Measurements from ENCODE around the gene SRP14. TPM values are rescaled to one million over a fixed set of nuclear protein-coding genes. Genes with fewer than 3 reads are reported as not detected.

Gene SRP14
- polyA plus RNA-seq, 4 donors, result 261 to 329 (median 300) TPM

- no peaks in the 10 kb centered on the region for H3K9me3 ChIP-seq (ENCODE audit: control insufficient read depth in 2 of 2, insufficient read depth in 1 of 2, low read depth in 1 of 2, low read length in 1 of 2)
- H3K4me1 ChIP-seq (ENCODE audit: control insufficient read depth in 3 of 3, insufficient read depth in 2 of 3, low read depth in 1 of 3, low read length in 2 of 3), result peaks cover 14 to 47% (median 18%) of the 10 kb centered on the region in 3 donors
- H3K4me3 ChIP-seq (ENCODE audit: low read depth in 1 of 3, low read length in 3 of 3), result no peak overlapping the region
- no peak for DNase-seq
- peak overlapping the region in 1 of 3 donors; percentile 67 for H3K27ac ChIP-seq (ENCODE audit: low read depth in 1 of 3, low read length in 2 of 3)
- WGBS, 3 donors, result 74 to 86% (median 85%) methylated on average over 14 of the region's 14 CpGs
- no peak for FAIRE-seq
- H3K36me3 ChIP-seq (ENCODE audit: control insufficient read depth in 3 of 3, insufficient read depth in 2 of 3, low read depth in 1 of 3, low read length in 3 of 3), result peaks cover 0 to 14% (median 0%) of the 10 kb centered on the region in 3 donors
- H3K27me3 ChIP-seq (ENCODE audit: control insufficient read depth in 3 of 3, insufficient read depth in 3 of 3, low read length in 3 of 3), result no peaks in the 10 kb centered on the region
Measured at GRCh38 chr15:40055576-40056293, 16.8 kb upstream of the SRP14 start.

GRCh38 chr15:40054855-40055575, 16.0 kb upstream of the SRP14 start:
- Histone ChIP-seq H3K4me3 (ENCODE audit: low read depth in 1 of 3, low read length in 3 of 3) (no peak overlapping the region), H3K27me3 (ENCODE audit: control insufficient read depth in 3 of 3, insufficient read depth in 3 of 3, low read length in 3 of 3) (no peaks in the 10 kb centered on the region), H3K36me3 (ENCODE audit: control insufficient read depth in 3 of 3, insufficient read depth in 2 of 3, low read depth in 1 of 3, low read length in 3 of 3) (peaks cover 0 to 16% (median 0%) of the 10 kb centered on the region in 3 donors), H3K27ac (ENCODE audit: low read depth in 1 of 3, low read length in 2 of 3) (peak overlapping the region in 2 of 3 donors; percentile 17 to 67), H3K4me1 (ENCODE audit: control insufficient read depth in 3 of 3, insufficient read depth in 2 of 3, low read depth in 1 of 3, low read length in 2 of 3) (peaks cover 14 to 50% (median 18%) of the 10 kb centered on the region in 3 donors), H3K9me3 (ENCODE audit: control insufficient read depth in 2 of 2, insufficient read depth in 1 of 2, low read depth in 1 of 2, low read length in 1 of 2) (no peaks in the 10 kb centered on the region)
- DNase-seq (peak in 1 of 2 donors; percentile 62), FAIRE-seq (no peak)
- WGBS, 3 donors, result 20 to 35% (median 31%) methylated on average over 6 of the region's 6 CpGs

GRCh38 chr15:40054605-40054854, 15.5 kb upstream of the SRP14 start:
- 59 to 76% (median 74%) methylated on average over 3 of the region's 3 CpGs for WGBS, 3 donors
- H3K4me1 ChIP-seq (ENCODE audit: control insufficient read depth in 3 of 3, insufficient read depth in 2 of 3, low read depth in 1 of 3, low read length in 2 of 3), result peaks cover 14 to 50% (median 18%) of the 10 kb centered on the region in 3 donors
- no peak overlapping the region for H3K4me3 ChIP-seq (ENCODE audit: low read depth in 1 of 3, low read length in 3 of 3)
- H3K27ac ChIP-seq (ENCODE audit: low read depth in 1 of 3, low read length in 2 of 3), result peak overlapping the region in 1 of 3 donors; percentile 40
- no peaks in the 10 kb centered on the region for H3K9me3 ChIP-seq (ENCODE audit: control insufficient read depth in 2 of 2, insufficient read depth in 1 of 2, low read depth in 1 of 2, low read length in 1 of 2)
- FAIRE-seq (no peak), DNase-seq (no peak)
- H3K27me3 ChIP-seq (ENCODE audit: control insufficient read depth in 3 of 3, insufficient read depth in 3 of 3, low read length in 3 of 3), result no peaks in the 10 kb centered on the region
- H3K36me3 ChIP-seq (ENCODE audit: control insufficient read depth in 3 of 3, insufficient read depth in 2 of 3, low read depth in 1 of 3, low read length in 3 of 3), result peaks cover 0 to 20% (median 0%) of the 10 kb centered on the region in 3 donors

- Histone ChIP-seq H3K27ac (ENCODE audit: low read depth in 1 of 3, low read length in 2 of 3) (peak overlapping the region in 2 of 3 donors; percentile 40 to 93), H3K36me3 (ENCODE audit: control insufficient read depth in 3 of 3, insufficient read depth in 2 of 3, low read depth in 1 of 3, low read length in 3 of 3) (peaks cover 0 to 20% (median 0%) of the 10 kb centered on the region in 3 donors), H3K4me3 (ENCODE audit: low read depth in 1 of 3, low read length in 3 of 3) (no peak overlapping the region), H3K9me3 (ENCODE audit: control insufficient read depth in 2 of 2, insufficient read depth in 1 of 2, low read depth in 1 of 2, low read length in 1 of 2) (no peaks in the 10 kb centered on the region), H3K27me3 (ENCODE audit: control insufficient read depth in 3 of 3, insufficient read depth in 3 of 3, low read length in 3 of 3) (no peaks in the 10 kb centered on the region), H3K4me1 (ENCODE audit: control insufficient read depth in 3 of 3, insufficient read depth in 2 of 3, low read depth in 1 of 3, low read length in 2 of 3) (peaks cover 14 to 50% (median 18%) of the 10 kb centered on the region in 3 donors)
- FAIRE-seq, result no peak
- 80 to 84% (median 83%) methylated on average over 13 to 14 of the region's 14 CpGs for WGBS, 3 donors
- no peak for DNase-seq
Measured at GRCh38 chr15:40053831-40054604, 15.0 kb upstream of the SRP14 start.

GRCh38 chr15:40053079-40053830, 14.3 kb upstream of the SRP14 start:
- no peak overlapping the region for H3K4me3 ChIP-seq (ENCODE audit: low read depth in 1 of 3, low read length in 3 of 3)
- H3K36me3 ChIP-seq (ENCODE audit: control insufficient read depth in 3 of 3, insufficient read depth in 2 of 3, low read depth in 1 of 3, low read length in 3 of 3), result peaks cover 0 to 24% (median 0%) of the 10 kb centered on the region in 3 donors
- H3K27me3 ChIP-seq (ENCODE audit: control insufficient read depth in 3 of 3, insufficient read depth in 3 of 3, low read length in 3 of 3), result no peaks in the 10 kb centered on the region
- FAIRE-seq (no peak), DNase-seq (peak in 1 of 2 donors; percentile 31)
- H3K4me1 ChIP-seq (ENCODE audit: control insufficient read depth in 3 of 3, insufficient read depth in 2 of 3, low read depth in 1 of 3, low read length in 2 of 3), result peaks cover 16 to 50% (median 18%) of the 10 kb centered on the region in 3 donors
- WGBS, 3 donors, result 66 to 77% (median 70%) methylated on average over 12 of the region's 12 CpGs
- H3K27ac ChIP-seq (ENCODE audit: low read depth in 1 of 3, low read length in 2 of 3), result peak overlapping the region; percentile 40 to 93 (median 62)
- H3K9me3 ChIP-seq (ENCODE audit: control insufficient read depth in 2 of 2, insufficient read depth in 1 of 2, low read depth in 1 of 2, low read length in 1 of 2), result no peaks in the 10 kb centered on the region

- peak overlapping the region; percentile 62 to 93 (median 65) for H3K27ac ChIP-seq (ENCODE audit: low read depth in 1 of 3, low read length in 2 of 3)
- peaks cover 18 to 53% (median 21%) of the 10 kb centered on the region in 3 donors for H3K4me1 ChIP-seq (ENCODE audit: control insufficient read depth in 3 of 3, insufficient read depth in 2 of 3, low read depth in 1 of 3, low read length in 2 of 3)
- no peak for FAIRE-seq
- no peaks in the 10 kb centered on the region for H3K9me3 ChIP-seq (ENCODE audit: control insufficient read depth in 2 of 2, insufficient read depth in 1 of 2, low read depth in 1 of 2, low read length in 1 of 2)
- peaks cover 0 to 30% (median 0%) of the 10 kb centered on the region in 3 donors for H3K36me3 ChIP-seq (ENCODE audit: control insufficient read depth in 3 of 3, insufficient read depth in 2 of 3, low read depth in 1 of 3, low read length in 3 of 3)
- H3K27me3 ChIP-seq (ENCODE audit: control insufficient read depth in 3 of 3, insufficient read depth in 3 of 3, low read length in 3 of 3), result no peaks in the 10 kb centered on the region
- H3K4me3 ChIP-seq (ENCODE audit: low read depth in 1 of 3, low read length in 3 of 3), result no peak overlapping the region
- DNase-seq, result peak; percentile 77 to 90
- 22 to 69% (median 38%) methylated on average over 6 of the region's 6 CpGs for WGBS, 3 donors
Measured at GRCh38 chr15:40052604-40053003, 13.6 kb upstream of the SRP14 start.

GRCh38 chr15:40051616-40052415, 12.8 kb upstream of the SRP14 start:
- DNase-seq (peak; percentile 90 to 98), FAIRE-seq (no peak)
- Histone ChIP-seq H3K4me1 (ENCODE audit: control insufficient read depth in 3 of 3, insufficient read depth in 2 of 3, low read depth in 1 of 3, low read length in 2 of 3) (peaks cover 20 to 61% (median 29%) of the 10 kb centered on the region in 3 donors), H3K27me3 (ENCODE audit: control insufficient read depth in 3 of 3, insufficient read depth in 3 of 3, low read length in 3 of 3) (no peaks in the 10 kb centered on the region), H3K9me3 (ENCODE audit: control insufficient read depth in 2 of 2, insufficient read depth in 1 of 2, low read depth in 1 of 2, low read length in 1 of 2) (no peaks in the 10 kb centered on the region), H3K36me3 (ENCODE audit: control insufficient read depth in 3 of 3, insufficient read depth in 2 of 3, low read depth in 1 of 3, low read length in 3 of 3) (peaks cover 0 to 36% (median 0%) of the 10 kb centered on the region in 3 donors), H3K27ac (ENCODE audit: low read depth in 1 of 3, low read length in 2 of 3) (peak overlapping the region; percentile 65 to 93 (median 66)), H3K4me3 (ENCODE audit: low read depth in 1 of 3, low read length in 3 of 3) (no peak overlapping the region)
- WGBS, 3 donors, result 33 to 70% (median 44%) methylated on average over 11 of the region's 11 CpGs

Data from small intestine (tissue), 7 donors.